Transverse colon (tissue), 4 donors: ENCODE results near the gene EEF1B2. TPM values are rescaled to one million over a fixed set of nuclear protein-coding genes. Genes with fewer than 3 reads are reported as not detected.

Experiments
- DNase-seq: peaks from one replicate; pipeline ENCODE4 v3.0.0-alpha.2; 2019
- H3K27ac ChIP-seq, 4 donors: fragments of 200-600 bp; sonication (generic); 2 replicates each; pipeline ENCODE4 v1.5.1; 2016 to 2018; ENCODE audit warnings: inconsistent platforms in 4 of 4
- H3K27me3 ChIP-seq: fragments of 200-600 bp; sonication (generic); 2 replicates; pipeline ENCODE4 v1.5.1; 2017; ENCODE audit warnings: inconsistent platforms
- H3K36me3 ChIP-seq, 4 donors: fragments of 200-600 bp; sonication (generic); 2 replicates each; pipeline ENCODE4 v1.5.1; 2017 to 2019; ENCODE audit warnings: inconsistent platforms in 4 of 4
- H3K4me1 ChIP-seq, 4 donors: fragments of 200-600 bp; sonication (generic); 2 replicates each; pipeline ENCODE4 v1.5.1; 2017 to 2020; ENCODE audit warnings: inconsistent platforms in 4 of 4
- H3K4me3 ChIP-seq, 4 donors: fragments of 200-600 bp; sonication (generic); 1 replicate in 1 of 4; 2 replicates in 3 of 4; pipeline versions ENCODE4 v1.5.1 to v1.6.1; 2017 to 2019; ENCODE audit warnings: inconsistent platforms in 4 of 4
- H3K9me3 ChIP-seq, 2 donors: fragments of 200-600 bp; sonication (generic); 2 replicates each; pipeline ENCODE4 v1.5.1; 2017 to 2019; ENCODE audit warnings: inconsistent platforms in 2 of 2
- CTCF ChIP-seq, 5 experiments: fragments of 200-600 bp in 3 of 5; fragments of 450-650 bp in 2 of 5; sonication (generic) in 3 of 5; IDR thresholded peaks; 1 replicate in 2 of 5; 2 replicates in 3 of 5; pipeline ENCODE4 v1.5.1; 2016 to 2017; ENCODE audit warnings: antibody characterized with exemption in 5 of 5, inconsistent platforms in 3 of 5, mild to moderate bottlenecking in 2 of 5, moderate library complexity in 1 of 5
- EP300 ChIP-seq: sonication (generic); formaldehyde crosslinking; IDR thresholded peaks from one replicate; pipeline ENCODE4 v1.6.1; 2017; ENCODE audit warnings: antibody characterized with exemption, low read depth
- POLR2A ChIP-seq: fragments of 450-650 bp; IDR thresholded peaks from one replicate; pipeline ENCODE4 v1.6.1; 2016; ENCODE audit warnings: antibody characterized with exemption, mild to moderate bottlenecking, moderate library complexity
- POLR2AphosphoS5 ChIP-seq, 3 donors: sonication (generic); formaldehyde crosslinking; IDR thresholded peaks; one replicate each; pipeline ENCODE4 v1.6.1; 2016; ENCODE audit warnings: antibody characterized with exemption in 3 of 3
- WGBS, 2 donors: methylation state at CpG; one replicate each; pipeline ENCODE4 v1.1.5; 2018; ENCODE audit warnings: low coverage in 1 of 2; 5-methylcytosine and 5-hydroxymethylcytosine counted together
- in situ Hi-C, 4 donors: fragments of 200-750 bp; cut with MboI; loops; one replicate each; pipeline versions ENCODE4 v1.15.0 to v1.15.1; 2017; ENCODE audit warnings: low sequenced_read_pairs in 3 of 4, low pct_ligation_motif_present in 1 of 4, low pct_unique_long_range_greater_than_20kb in 1 of 4
- intact Hi-C: fragments of 100-400 bp; cut with DNase I; formaldehyde crosslinking; loops from one replicate; pipeline ENCODE4 v1.15.1; 2023; ENCODE audit warnings: low total_unique reads
- total RNA-seq, 4 donors: library from RNA; depleted of rRNA; stranded (reverse); fragments of >200 nt; gene quantifications; one replicate each; pipeline ENCODE4 v1.1.0, GENCODE V29; 2016

EEF1B2 gene
- total RNA-seq, result 100 to 1,000 TPM in 3 of 4 donors, 10 to 100 TPM in 1; 83.0 to 261 (median 183) TPM

- TF ChIP-seq CTCF (IDR thresholded peaks at IDR 0.05), result peak in 1 of 5 experiments; percentile 9
- TF ChIP-seq POLR2A, result peak; percentile 58
- peak; percentile 57 to 79 (median 79) for TF ChIP-seq POLR2AphosphoS5 (IDR thresholded peaks at IDR 0.05)
- no peak for TF ChIP-seq EP300
- Histone ChIP-seq H3K36me3 (peaks cover 0 to 26% (median 10%) of the 10 kb centered on the region in 4 donors), H3K4me1 (peaks cover 14 to 41% (median 28%) of the 10 kb centered on the region in 4 donors), H3K27me3 (no peaks in the 10 kb centered on the region), H3K27ac (peak within 1 kb of the TSS; percentile 93 to 97 (median 94)), H3K4me3 (peak within 1 kb of the TSS; percentile 82 to 91 (median 86)), H3K9me3 (no peaks in the 10 kb centered on the region)
- 0% methylated on average over 4 to 60 of the region's 64 CpGs for WGBS, 2 donors
- peak; percentile 98 for DNase-seq
- in situ Hi-C loops, result no loop called here
- intact Hi-C loops, result no loop called here
These were observed at the start of gene EEF1B2, which contains the start of gene NDUFS1 for GRCh38 chr2:206159346-206160124. EEF1B2 (plus strand) TSS chr2:206159895; CDS start chr2:206159980, 85 bp downstream. NDUFS1 (minus strand) TSS chr2:206159444; CDS start chr2:206153678, 5,766 bp downstream.

- H3K27ac ChIP-seq, result no peak overlapping the region
- no peaks in the 10 kb centered on the region for H3K27me3 ChIP-seq
- WGBS, 2 donors, result 96 to 100% methylated on average over 1 to 3 of the region's 3 CpGs
- in situ Hi-C loops, result no loop called here
- DNase-seq, result no peak
- no peak for TF ChIP-seq CTCF (IDR thresholded peaks at IDR 0.05)
- TF ChIP-seq POLR2A, result no peak
- TF ChIP-seq EP300, result no peak
- TF ChIP-seq POLR2AphosphoS5 (IDR thresholded peaks at IDR 0.05), result no peak
- H3K36me3 ChIP-seq, result no peaks in the 10 kb centered on the region
- intact Hi-C loops, result no loop called here
- H3K9me3 ChIP-seq, result no peaks in the 10 kb centered on the region
- H3K4me1 ChIP-seq, result no peaks in the 10 kb centered on the region
- no peak overlapping the region for H3K4me3 ChIP-seq
These were observed 47.6 kb upstream of the EEF1B2 start for GRCh38 chr2:206112108-206112507.

GRCh38 chr2:206112846-206113547 lies 46.7 kb upstream of the EEF1B2 start:
- H3K27me3 ChIP-seq, result no peaks in the 10 kb centered on the region
- no peaks in the 10 kb centered on the region for H3K4me1 ChIP-seq
- no peak overlapping the region for H3K27ac ChIP-seq
- intact Hi-C loops (no loop called here), in situ Hi-C loops (no loop called here)
- H3K4me3 ChIP-seq, result no peak overlapping the region
- no peaks in the 10 kb centered on the region for H3K9me3 ChIP-seq
- DNase-seq, result no peak
- no peak for TF ChIP-seq POLR2A
- no peak for TF ChIP-seq POLR2AphosphoS5 (IDR thresholded peaks at IDR 0.05)
- no peak for TF ChIP-seq EP300
- TF ChIP-seq CTCF (IDR thresholded peaks at IDR 0.05), result no peak
- WGBS, 2 donors, result 90 to 100% methylated on average over 6 to 7 of the region's 7 CpGs
- no peaks in the 10 kb centered on the region for H3K36me3 ChIP-seq

- intact Hi-C loops (no loop called here), in situ Hi-C loops (no loop called here)
- Histone ChIP-seq H3K9me3 (no peaks in the 10 kb centered on the region), H3K36me3 (peaks cover 0 to 8% (median 3%) of the 10 kb centered on the region in 4 donors), H3K27ac (no peak overlapping the region), H3K27me3 (no peaks in the 10 kb centered on the region), H3K4me1 (no peaks in the 10 kb centered on the region), H3K4me3 (no peak overlapping the region)
- TF ChIP-seq POLR2A (no peak), CTCF (IDR thresholded peaks at IDR 0.05) (no peak), EP300 (no peak), POLR2AphosphoS5 (IDR thresholded peaks at IDR 0.05) (no peak)
- whole genome bisulfite sequencing, 2 donors, result 93 to 99% methylated on average over 3 of the region's 3 CpGs
- DNase-seq, result no peak
These were observed 44.6 kb upstream of the EEF1B2 start for GRCh38 chr2:206115026-206115578.
